ENCODE results near the gene HOXA5. TPM values are rescaled to one million over a fixed set of nuclear protein-coding genes. Genes with fewer than 3 reads are reported as not detected.

Gene HOXA5
- total and polyA plus RNA-seq, 2 donors (not counting 3 experiments of a cell fraction or from before 2014, with no cell fraction given) = 18.6 to 18.8 TPM

DNA sequence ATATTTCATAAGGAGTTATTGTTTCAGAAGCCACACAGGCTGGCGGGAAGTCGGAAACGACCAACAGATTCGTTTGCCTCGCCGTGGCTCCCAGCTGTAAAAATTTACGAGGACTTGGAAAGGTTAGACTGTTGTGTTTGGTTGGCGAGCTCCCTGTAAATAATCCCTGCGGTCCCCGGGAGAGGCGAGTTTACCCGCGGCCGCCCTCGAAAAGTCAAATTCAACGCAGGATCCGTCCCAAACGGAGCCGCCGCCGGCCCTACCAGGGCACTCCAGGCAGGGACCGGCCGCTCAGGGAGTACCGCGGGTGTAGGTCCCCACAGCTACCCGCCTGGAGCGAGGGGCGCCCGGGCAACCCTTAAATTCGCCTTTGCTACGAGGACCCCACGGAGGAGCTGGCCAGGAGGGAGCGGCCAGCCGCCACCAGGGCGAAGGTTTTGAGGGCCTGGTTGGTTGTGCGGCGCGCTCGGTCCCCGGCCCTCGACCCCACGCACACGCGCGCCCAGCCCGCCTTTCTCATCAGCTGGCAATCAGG, 22.6 kb upstream of the HOXA5 start:
- TF ChIP-seq, protein P1, sequence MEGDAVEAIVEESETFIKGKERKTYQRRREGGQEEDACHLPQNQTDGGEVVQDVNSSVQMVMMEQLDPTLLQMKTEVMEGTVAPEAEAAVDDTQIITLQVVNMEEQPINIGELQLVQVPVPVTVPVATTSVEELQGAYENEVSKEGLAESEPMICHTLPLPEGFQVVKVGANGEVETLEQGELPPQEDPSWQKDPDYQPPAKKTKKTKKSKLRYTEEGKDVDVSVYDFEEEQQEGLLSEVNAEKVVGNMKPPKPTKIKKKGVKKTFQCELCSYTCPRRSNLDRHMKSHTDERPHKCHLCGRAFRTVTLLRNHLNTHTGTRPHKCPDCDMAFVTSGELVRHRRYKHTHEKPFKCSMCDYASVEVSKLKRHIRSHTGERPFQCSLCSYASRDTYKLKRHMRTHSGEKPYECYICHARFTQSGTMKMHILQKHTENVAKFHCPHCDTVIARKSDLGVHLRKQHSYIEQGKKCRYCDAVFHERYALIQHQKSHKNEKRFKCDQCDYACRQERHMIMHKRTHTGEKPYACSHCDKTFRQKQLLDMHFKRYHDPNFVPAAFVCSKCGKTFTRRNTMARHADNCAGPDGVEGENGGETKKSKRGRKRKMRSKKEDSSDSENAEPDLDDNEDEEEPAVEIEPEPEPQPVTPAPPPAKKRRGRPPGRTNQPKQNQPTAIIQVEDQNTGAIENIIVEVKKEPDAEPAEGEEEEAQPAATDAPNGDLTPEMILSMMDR (IDR thresholded peaks at IDR 0.05; ENCODE audit: extremely low read depth in 1 of 2, insufficient read depth in 1 of 2, low read depth in 1 of 2, low read length in 2 of 2) = no peak
- TF ChIP-seq POLR2A (IDR thresholded peaks at IDR 0.05; ENCODE audit: low read depth, low read length) = no peak
- TF ChIP-seq, protein P2, sequence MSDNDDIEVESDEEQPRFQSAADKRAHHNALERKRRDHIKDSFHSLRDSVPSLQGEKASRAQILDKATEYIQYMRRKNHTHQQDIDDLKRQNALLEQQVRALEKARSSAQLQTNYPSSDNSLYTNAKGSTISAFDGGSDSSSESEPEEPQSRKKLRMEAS (IDR thresholded peaks at IDR 0.05; ENCODE audit: insufficient read depth, insufficient read length) = no peak
- no peak for TF ChIP-seq JUN (IDR thresholded peaks at IDR 0.05; ENCODE audit: borderline replicate concordance, insufficient read depth, insufficient read length, low read depth)
- TF ChIP-seq FOS (IDR thresholded peaks at IDR 0.05; ENCODE audit: borderline replicate concordance, insufficient read depth, low read length) = no peak
- TF ChIP-seq EZH2 (IDR thresholded peaks at IDR 0.05; ENCODE audit: borderline replicate concordance, low read depth, low read length, severe bottlenecking) = no peak
- TF ChIP-seq POLR2AphosphoS5 (IDR thresholded peaks at IDR 0.05; ENCODE audit: insufficient read depth, low read depth, low read length) = no peak
- TF ChIP-seq GATA2 (IDR thresholded peaks at IDR 0.05; ENCODE audit: insufficient read depth, insufficient read length, low read depth, low read length) = no peak
- ChIA-PET POLR2A (interaction anchor here (0.9 to 1.8 kb wide), 6 partner anchors 11 to 55 kb away, joined by 3 to 8 read pairs (median 5); partner anchors contain the start of genes HOXA11, HOXA3 and HOXA5), CTCF (interaction anchor here (0.8 to 7.4 kb wide), 12 partner anchors 8 to 931 kb away, joined by 3 to 42 read pairs (median 4); partner anchors contain the start of gene HOXA3)
- Histone ChIP-seq H3K27ac (ENCODE audit: insufficient read depth, low read depth, low read length) (peak overlapping the region; percentile 91), H3K9me3 (replicated peaks; ENCODE audit: control insufficient read depth, insufficient read depth, low read length) (no peaks in the 10 kb centered on the region), H3K79me2 (ENCODE audit: control insufficient read depth, insufficient read depth, low read length) (peaks cover 93% of the 10 kb centered on the region), H3K4me1 (ENCODE audit: control insufficient read depth, extremely low read depth, insufficient read depth, low read length) (peaks cover 31% of the 10 kb centered on the region), H3K36me3 (ENCODE audit: control insufficient read depth in 2 of 2, extremely low read depth in 1 of 2, insufficient read depth in 2 of 2, low read length in 2 of 2) (peaks cover 3 to 7% of the 10 kb centered on the region in 2 experiments), H3K4me3 (replicated peaks in 1 of 3; ENCODE audit: insufficient read depth in 1 of 3, low read depth in 1 of 3, low read length in 3 of 3) (peak overlapping the region; percentile 31 to 98 (median 63)), H3K9me1 (replicated peaks; ENCODE audit: control insufficient read depth, extremely low read depth, insufficient read depth, low read length) (no peaks in the 10 kb centered on the region), H2AFZ (ENCODE audit: low read depth, low read length) (no peak overlapping the region), H4K20me1 (replicated peaks; ENCODE audit: control insufficient read depth, extremely low read depth, insufficient read depth, low read length) (no peaks in the 10 kb centered on the region), H3K27me3 (ENCODE audit: control insufficient read depth in 2 of 2, insufficient read depth in 2 of 2, low read length in 2 of 2) (no peaks in the 10 kb centered on the region), H3K4me2 (ENCODE audit: insufficient read depth, low read length) (peak overlapping the region; percentile 70), H3K9ac (replicated peaks; ENCODE audit: extremely low read depth, insufficient read depth, low read length) (peak overlapping the region; percentile 85)
- intact Hi-C loops (cut with micrococcal nuclease) = loop anchor here (1.0 to 2.0 kb wide), 4 partner anchors 8 to 63 kb away; partner anchors contain the start of genes HOXA10 and HOXA2
- no TSS peak for BruUV-seq (replicated peaks)
- DNase-seq (ENCODE audit: low read depth, low spot score) (no peak), FAIRE-seq (no peak)
- dilution Hi-C loops (cut with MboI; ENCODE audit: extremely low pct_ligation_motif_present, low sequenced_read_pairs) = loop anchor here (10.0 to 25.0 kb wide), 3 partner anchors 311 to 979 kb away; no protein-coding TSS in a partner anchor
